ENCODE measurements around the gene DCHS2. TPM values are rescaled to one million over a fixed set of nuclear protein-coding genes. Genes with fewer than 3 reads are reported as not detected.

Gene DCHS2
- total RNA-seq, 1 experiment from 2014 or later, result not detected

DNA sequence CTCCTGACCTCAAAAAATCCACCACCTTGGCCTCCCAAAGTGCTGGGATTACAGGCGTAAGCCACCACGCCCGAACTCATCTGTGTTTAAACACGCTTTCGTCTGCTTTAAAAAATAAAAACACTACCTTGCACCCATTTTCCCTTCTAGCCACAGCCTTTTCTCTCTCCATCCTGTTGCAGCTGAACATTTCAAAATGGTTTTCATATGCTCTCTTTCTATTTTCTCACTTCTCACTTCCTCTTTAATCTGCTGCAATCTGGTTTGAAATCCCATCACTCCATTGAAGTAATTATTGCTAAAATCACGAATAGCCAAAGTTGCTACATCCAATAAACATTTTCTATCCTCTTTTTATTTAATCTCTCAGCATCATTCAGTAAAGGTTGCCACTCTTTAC is 70.0 kb downstream of the DCHS2 start:
- no peak for DNase-seq (ENCODE audit: low read depth, low spot score)
- in situ Hi-C loops (cut with HindIII; ENCODE audit: low pct_unique_long_range_greater_than_20kb, low sequenced_read_pairs), result no loop called here

DNA sequence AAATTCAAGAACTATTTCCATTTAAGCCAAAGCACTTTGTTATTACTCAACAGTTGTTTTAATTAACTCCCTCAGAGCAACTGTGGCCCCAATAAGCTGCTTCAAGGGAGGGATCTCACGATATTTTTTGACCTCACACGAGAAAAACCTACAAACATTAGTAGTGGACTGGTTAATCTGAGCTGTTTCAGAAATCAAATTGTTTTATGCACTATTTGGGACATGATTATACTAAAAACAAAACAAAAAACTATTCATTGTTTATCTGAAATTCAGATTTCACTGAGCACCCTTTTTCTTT is 74.3 kb downstream of the DCHS2 start:
- in situ Hi-C loops (cut with HindIII; ENCODE audit: low pct_unique_long_range_greater_than_20kb, low sequenced_read_pairs), result no loop called here
- no peak for DNase-seq (ENCODE audit: low read depth, low spot score)

DNA sequence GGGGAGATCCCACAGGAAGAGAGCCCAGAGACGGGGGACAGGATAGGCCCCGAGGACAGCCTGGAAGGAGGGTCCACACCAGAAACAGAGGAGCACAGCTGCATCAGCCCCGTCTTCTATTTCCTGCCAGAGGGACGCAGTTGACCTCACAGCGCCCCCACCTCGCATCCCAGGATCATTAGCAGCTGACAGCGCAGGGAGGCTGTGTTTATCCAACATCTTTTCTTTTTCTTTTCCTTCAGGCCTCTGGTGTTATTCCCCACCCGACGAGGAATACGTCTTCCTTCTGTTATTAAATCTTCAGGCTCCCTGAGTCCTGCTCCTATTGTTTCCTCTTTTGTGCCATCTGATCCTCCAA is 75.4 kb downstream of the DCHS2 start:
- DNase-seq (ENCODE audit: low read depth, low spot score), result no peak
- in situ Hi-C loops (cut with HindIII; ENCODE audit: low pct_unique_long_range_greater_than_20kb, low sequenced_read_pairs), result no loop called here

DNA sequence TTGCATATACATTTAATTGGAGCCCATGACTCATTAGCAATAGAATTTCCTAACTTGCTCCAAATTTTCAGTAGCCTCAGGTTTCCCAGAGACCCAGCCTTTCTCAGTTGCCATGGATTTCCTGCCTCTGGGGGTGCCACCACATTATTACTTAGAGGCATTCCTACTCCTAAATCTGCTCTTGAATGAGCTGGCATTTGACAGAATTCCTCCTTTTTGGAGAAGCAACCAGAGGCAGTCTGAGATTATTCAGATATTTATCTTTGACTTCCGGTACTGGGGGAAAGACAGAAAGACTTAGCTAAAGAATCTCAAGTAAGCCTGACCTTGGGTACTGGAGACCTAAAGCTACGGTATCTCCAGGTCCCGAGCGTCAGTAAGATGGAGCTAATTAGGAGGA is 76.3 kb downstream of the DCHS2 start:
- no peak for DNase-seq (ENCODE audit: low read depth, low spot score)
- in situ Hi-C loops (cut with HindIII; ENCODE audit: low pct_unique_long_range_greater_than_20kb, low sequenced_read_pairs), result no loop called here

DNA sequence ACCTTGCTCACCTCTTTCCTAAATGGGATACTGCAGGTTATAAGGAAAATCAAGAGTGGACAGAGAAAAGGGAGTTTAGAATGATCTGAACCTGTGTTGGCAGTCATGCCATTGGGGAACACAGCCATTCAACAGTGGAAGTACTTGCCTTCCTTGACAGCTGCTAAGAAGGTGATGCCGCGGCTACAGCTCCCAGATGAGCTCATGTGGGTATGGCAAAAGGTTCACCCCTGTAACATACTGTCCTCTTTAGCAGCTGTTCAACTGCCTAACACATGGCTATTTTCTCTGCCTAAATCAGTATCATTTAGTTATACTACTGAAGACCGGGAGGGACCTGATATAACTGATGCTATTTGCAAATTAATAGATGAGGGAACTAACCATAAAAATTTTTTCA is 76.8 kb downstream of the DCHS2 start:
- in situ Hi-C loops (cut with HindIII; ENCODE audit: low pct_unique_long_range_greater_than_20kb, low sequenced_read_pairs), result no loop called here
- DNase-seq (ENCODE audit: low read depth, low spot score), result no peak

DNA sequence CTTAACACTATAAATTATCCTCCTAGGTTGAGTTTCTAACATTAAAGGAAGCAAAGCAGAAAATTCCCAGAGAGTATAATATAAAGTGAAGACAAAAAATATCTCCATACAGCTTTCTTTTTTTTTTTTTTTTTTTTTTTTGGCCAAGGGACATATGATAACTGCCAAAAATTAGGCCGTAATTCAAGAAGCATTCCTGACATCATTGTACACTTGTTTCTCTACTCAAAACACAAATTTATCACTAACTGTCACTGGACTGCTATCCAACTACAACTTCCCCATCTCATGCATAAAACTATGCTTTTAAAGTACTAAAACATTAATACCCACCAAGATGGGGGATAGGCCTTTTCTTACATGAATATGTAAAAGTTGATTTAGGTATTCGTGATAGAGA is 77.2 kb downstream of the DCHS2 start:
- in situ Hi-C loops (cut with HindIII; ENCODE audit: low pct_unique_long_range_greater_than_20kb, low sequenced_read_pairs), result no loop called here
- no peak for DNase-seq (ENCODE audit: low read depth, low spot score)

DNA sequence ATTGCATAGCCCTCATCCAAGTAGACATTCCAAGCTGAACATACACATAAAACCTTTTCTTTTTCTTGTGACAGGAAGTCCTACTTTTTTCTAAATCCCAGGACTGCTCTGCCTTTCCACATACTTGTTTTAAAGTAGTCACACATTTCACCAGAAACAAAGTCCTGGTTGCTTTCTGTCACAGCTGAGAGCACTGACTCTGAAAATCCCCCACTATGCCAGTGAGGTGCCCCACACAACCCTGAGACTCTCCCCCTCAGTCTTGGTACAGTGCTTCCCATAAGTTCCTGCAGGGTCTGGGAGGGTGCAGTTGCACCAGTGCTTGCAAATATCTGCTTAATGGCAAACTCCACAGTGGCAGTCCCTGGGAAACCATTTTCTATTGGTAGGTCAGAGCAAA is 84.2 kb downstream of the DCHS2 start:
- in situ Hi-C loops (cut with HindIII; ENCODE audit: low pct_unique_long_range_greater_than_20kb, low sequenced_read_pairs), result no loop called here
- DNase-seq (ENCODE audit: low read depth, low spot score), result no peak

DNA sequence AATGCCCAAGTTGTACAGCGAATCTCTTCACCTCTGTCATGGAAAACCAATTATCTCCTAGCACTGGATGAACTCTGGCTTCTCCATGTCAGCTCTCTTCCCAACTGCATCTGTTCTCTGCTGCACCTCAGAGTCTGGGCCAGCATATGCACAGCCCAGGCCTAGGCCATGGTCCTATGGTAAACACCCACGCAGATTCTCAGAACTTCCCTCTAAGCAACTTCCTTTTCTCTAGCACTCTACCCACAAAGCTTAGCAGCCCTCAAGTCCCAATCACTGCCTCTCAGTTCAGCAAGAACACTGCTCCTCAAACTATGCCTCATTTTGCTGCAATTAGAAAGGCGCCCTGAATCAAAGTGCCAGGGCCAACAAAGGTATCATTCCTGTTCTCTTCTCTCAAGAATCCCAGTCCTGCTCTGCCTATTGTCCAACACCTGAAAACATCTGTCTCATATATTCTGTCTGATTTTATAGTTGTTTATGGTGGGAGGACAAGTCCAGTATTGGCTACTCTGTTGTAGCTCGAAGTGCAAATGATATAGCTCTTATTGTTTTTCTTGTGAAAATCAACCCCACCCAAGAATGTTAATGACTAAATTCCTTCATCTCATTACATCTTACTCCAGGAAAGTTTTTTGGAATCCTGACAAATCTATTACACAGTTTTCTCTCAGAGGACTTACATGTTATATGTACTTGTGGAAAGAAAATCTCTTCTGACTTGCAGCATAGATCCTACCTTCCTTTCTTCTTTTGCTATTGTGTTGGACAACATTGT is 85.4 kb downstream of the DCHS2 start:
- in situ Hi-C loops (cut with HindIII; ENCODE audit: low pct_unique_long_range_greater_than_20kb, low sequenced_read_pairs), result no loop called here

DNA sequence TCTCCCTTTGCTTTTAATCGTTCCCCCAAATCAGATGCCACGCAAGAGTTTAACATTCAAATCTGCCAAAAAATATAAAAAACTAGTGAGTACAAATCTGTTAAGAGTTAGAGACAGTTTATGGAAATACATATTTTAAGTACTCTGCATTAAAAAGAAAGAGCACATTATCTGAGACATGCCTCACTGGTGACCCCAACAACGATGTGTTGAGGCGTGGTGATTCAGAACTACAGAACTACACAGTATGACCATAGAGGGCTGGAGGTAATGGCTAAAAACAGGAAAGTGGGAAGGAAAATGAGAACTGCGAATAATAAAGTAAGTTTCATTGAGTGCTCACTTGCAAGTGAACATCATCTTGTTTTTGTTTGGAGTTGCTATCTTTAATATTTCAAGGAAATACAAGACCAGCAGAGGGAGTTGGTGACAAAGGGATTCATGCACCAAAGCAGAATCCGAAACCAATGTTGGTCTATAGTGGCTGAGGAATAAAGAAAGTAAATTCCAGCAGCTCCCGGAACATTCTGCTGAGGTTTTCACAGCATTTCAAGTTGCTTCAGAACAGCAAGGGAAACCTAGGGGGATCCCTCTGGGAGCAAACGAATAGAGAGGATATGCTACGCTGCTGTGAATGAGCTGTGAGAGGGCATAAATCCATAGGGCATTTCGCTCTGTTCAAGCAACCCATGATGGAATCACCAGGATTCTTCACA is 92.2 kb downstream of the DCHS2 start:
- in situ Hi-C loops (cut with HindIII; ENCODE audit: low pct_unique_long_range_greater_than_20kb, low sequenced_read_pairs), result no loop called here
- DNase-seq (ENCODE audit: low read depth, low spot score), result peak; percentile 68

More for the DNA sequence above, 85.4 kb downstream of the DCHS2 start:
- DNase-seq (ENCODE audit: low read depth, low spot score), result no peak

DNA sequence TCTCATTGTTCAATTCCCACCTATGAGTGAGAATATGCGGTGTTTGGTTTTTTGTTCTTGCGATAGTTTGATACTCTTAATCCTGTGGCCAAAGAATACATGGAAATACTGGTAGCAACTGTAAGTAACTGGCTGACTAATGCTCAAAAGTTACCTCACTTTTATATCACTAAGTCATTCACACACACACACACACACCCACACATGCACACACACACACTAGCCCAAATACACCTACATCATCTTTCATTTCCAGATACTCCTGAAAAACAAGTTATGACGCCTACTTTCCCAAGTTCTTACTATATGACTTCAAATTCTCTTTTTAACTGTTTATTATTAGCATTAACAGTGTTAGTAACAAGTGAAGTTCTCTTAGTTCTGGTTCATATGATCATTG is 101.3 kb downstream of the DCHS2 start:
- in situ Hi-C loops (cut with HindIII; ENCODE audit: low pct_unique_long_range_greater_than_20kb, low sequenced_read_pairs), result no loop called here
- DNase-seq (ENCODE audit: low read depth, low spot score), result no peak

DNA sequence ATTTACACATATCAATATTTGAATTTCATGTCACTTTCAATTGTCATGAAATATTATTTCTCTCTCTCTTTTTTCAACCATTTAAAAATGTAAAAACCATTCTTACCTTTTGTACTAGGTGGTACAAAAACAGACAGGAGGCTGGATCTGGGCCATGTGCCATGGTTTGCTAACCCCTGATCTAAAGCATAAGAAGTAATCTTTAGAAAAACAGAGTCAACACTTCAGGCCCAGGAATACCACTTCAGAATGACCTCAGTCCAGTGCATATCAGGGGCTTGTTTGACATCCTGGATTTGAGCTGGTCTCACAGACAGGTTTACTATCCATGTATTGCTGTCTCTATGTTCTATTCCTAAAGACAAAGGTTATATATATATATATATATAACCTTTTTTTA is 102.5 kb downstream of the DCHS2 start:
- in situ Hi-C loops (cut with HindIII; ENCODE audit: low pct_unique_long_range_greater_than_20kb, low sequenced_read_pairs), result no loop called here
- no peak for DNase-seq (ENCODE audit: low read depth, low spot score)

DNA sequence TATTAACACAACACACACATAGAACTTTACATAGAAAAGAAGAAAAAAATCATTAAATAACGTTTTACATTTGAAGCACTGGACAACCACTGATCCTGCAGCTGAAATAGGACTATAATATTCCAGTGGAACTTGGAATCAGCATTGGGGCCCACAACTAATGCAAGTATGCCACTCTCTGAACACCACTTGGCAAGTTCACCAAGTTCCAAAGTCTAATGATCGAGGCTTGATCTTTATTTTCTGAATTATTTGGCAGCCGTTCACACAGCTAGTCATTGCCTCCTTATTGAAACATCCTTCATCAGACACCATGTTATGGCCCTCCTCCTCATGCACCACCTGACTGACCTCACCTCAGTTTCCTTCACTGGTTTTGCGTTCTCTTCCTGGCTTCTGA is 107.6 kb downstream of the DCHS2 start:
- DNase-seq (ENCODE audit: low read depth, low spot score), result no peak
- in situ Hi-C loops (cut with HindIII; ENCODE audit: low pct_unique_long_range_greater_than_20kb, low sequenced_read_pairs), result no loop called here

DNA sequence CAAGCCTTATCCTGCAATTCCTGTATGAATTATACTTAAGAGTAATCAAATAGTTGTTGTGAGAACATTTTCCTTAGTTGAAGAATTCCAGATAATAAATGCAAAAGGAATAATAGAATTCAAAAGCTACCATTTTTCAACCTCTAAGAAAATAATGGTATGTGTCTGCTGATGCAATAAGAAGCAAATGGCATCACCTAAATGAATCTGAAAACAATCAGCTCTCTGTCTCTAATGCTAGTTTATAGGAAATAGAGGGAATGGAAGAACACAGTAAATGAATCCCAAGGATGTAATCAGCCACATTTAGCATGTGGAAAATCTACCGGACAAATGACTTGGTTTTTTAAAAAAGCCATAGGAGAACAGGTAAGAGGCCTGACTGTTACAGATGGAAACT is 115.1 kb downstream of the DCHS2 start:
- in situ Hi-C loops (cut with HindIII; ENCODE audit: low pct_unique_long_range_greater_than_20kb, low sequenced_read_pairs), result no loop called here
- DNase-seq (ENCODE audit: low read depth, low spot score), result peak; percentile 26

DNA sequence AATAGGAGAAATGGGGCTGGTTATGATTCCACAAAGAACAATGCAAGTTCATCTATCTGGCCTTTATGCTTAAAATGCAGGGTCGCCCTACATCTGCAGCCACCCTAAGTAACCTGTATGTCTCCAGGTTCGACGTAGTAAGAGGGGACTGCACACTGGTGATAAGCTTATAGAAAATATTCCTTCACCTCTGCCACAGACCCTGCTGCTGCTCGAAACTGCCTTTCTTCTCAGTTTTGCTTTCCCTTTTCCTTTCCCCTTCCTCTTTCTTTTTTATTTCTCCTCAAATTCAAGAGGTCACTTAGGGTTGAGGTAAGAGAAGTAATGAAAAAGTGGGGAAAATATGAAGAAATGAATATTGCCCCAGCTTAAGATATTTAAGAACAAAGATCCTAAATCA is 123.5 kb downstream of the DCHS2 start:
- no peak for DNase-seq (ENCODE audit: low read depth, low spot score)

DNA sequence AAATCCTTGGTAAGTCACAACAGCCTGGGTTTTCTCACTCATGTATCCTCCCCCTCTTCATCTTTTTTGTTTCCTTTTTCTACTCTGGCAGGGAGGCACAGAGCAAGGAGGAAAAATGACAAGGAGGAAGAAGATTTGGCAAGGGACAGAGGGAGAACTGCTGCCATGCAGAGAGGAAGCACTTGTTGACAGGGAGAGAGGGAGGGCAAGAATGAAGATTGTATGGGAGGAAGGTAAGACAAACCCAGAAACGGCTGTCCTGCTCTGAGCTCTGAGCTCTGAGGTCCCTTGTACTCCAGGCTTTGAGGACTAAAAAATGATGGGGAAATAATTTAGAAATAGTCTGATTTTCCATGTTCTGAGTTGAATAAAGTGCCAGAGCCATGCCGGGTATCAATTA is 123.9 kb downstream of the DCHS2 start:
- no peak for DNase-seq (ENCODE audit: low read depth, low spot score)
- in situ Hi-C loops (cut with HindIII; ENCODE audit: low pct_unique_long_range_greater_than_20kb, low sequenced_read_pairs), result no loop called here

More for the DNA sequence above, 123.5 kb downstream of the DCHS2 start:
- in situ Hi-C loops (cut with HindIII; ENCODE audit: low pct_unique_long_range_greater_than_20kb, low sequenced_read_pairs), result no loop called here

DNA sequence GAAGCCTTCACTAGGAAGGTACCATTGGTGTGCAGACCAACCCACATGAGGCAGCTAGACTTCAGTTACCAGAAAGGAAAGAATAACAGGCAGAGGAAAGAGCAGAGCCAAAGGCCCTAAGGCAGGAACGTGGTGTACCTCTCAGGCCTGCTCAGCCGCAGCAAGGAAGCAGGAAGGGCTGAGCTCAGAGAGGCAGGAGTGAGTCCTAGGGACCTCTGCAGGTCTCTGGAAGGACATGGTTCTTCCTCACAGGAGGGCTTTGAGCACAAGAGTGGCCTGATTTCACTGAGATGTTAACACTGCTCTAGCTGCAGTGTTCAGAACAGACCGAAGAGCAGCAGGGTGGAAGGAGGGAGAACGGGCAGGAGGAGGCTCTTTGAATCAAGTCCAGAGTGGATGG is 124.6 kb downstream of the DCHS2 start:
- no peak for DNase-seq (ENCODE audit: low read depth, low spot score)
- in situ Hi-C loops (cut with HindIII; ENCODE audit: low pct_unique_long_range_greater_than_20kb, low sequenced_read_pairs), result no loop called here

DNA sequence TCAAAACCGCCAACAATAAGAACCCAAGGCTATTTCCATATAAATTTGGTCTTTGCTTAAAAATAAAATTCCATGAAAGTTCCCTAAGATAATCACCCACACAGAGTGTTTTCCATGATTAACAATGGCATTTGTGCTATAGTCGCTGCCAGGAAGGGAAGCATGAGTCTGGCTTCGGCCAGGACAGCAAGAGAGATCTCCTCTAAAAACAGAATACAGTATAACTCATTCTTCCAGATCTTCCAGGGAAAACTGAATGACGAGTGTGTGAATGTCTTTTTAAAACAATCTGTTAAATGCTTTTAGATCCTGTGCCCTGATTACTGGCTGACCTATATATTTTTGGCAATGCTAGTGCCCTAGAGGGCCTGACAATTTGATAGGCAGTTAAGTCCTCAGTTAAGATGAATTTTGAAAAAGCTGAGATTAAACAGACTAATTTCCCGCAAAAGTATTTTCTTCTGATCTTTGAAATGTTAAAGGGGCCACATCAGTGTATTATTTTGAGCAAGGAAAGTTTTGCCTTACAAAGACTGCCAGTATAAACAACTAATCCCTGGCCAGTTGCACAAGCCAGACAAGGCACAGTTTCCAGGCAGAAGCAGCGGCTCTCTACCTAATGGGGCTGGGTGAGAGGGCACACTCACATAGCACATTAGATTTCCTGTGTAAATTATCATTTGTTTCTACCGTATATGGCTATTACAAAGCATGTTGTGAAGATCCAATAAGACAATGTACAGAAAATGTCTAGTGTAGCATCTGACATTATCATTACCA is 127.3 kb downstream of the DCHS2 start:
- in situ Hi-C loops (cut with HindIII; ENCODE audit: low pct_unique_long_range_greater_than_20kb, low sequenced_read_pairs), result no loop called here
- peak; percentile 5 for DNase-seq (ENCODE audit: low read depth, low spot score)

DNA sequence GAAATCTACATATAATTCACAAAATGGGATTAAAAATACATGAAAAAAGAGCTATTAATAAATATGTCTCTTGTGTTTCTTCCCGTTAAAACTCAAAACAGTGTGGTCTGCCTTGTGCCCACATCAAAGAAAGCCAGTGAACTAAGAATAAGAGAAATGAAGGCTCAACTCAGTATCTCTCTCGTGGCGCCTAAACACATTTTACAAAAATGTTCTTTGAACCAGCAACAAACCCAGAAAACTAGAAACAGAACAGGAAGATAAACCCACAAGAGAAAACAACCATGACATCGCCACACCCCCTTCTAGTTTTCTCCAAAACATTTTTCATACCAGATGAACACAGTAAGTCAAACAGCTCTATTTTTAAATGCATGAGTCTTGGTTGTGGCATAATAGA is 130.1 kb downstream of the DCHS2 start:
- in situ Hi-C loops (cut with HindIII; ENCODE audit: low pct_unique_long_range_greater_than_20kb, low sequenced_read_pairs), result no loop called here
- DNase-seq (ENCODE audit: low read depth, low spot score), result no peak

DNA sequence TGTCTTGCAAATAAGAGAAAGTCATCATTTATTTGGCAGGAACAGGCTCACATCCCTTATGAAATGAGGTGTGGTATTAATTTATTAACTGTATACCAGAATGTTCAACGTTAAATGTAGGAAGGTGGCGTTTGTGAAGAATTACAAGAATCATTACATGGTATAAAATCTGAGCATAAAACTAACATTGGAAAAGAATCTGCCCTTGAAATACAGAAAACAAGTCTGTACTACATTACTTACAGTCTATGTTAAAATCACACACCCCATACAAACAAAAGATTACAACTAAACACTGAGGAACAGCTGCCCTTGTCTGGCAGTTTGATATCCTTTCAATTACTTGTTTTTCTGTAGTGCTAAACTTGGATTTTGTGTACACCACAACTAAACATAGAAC is 131.1 kb downstream of the DCHS2 start:
- no peak for DNase-seq (ENCODE audit: low read depth, low spot score)
- in situ Hi-C loops (cut with HindIII; ENCODE audit: low pct_unique_long_range_greater_than_20kb, low sequenced_read_pairs), result no loop called here

Measured in SK-MEL-5 (cell line).